HG03571 (cell line): ENCODE data around the gene PATJ.
"Not testable (repeated sequence)": the region's sequence is repeated elsewhere in the genome, so short reads cannot be mapped to it uniquely, and the experiment has no call there.

Experiments
- ATAC-seq: cut with Tn5 transposase; IDR thresholded peaks from one replicate; pipeline ENCODE4 v1.9.1; 2021; ENCODE audit not compliant: unreplicated experiment

PATJ gene

DNA sequence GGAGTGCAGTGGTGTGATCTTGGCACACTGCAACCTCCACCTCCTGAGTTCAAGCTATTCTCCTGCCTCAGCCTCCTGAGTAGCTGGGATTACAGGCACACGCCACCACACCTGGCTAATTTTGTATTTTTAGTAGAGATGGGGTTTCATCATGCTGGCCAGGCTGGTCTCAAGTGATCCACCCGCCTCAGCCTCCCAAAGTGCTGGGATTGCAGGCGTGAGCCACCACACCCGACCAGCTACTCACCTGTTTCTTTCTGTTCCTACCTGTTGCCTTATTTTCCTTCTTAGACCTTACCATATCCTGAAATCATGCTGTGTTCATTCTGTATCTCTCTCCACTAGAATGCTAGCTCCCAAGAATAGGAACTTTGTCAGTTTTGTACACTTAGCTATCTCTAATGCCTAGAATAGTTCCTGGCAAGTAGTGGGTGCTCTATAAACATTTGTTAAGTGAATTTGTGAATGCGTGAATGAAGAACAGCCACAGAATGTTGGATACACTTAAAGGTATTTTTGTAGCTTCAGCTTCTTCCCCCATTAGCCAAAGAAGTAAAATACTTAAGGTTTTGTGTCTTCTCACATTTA, 137.7 kb downstream of the PATJ start:
- ATAC-seq, result not testable (repeated sequence)

- ATAC-seq, result no peak
Measured at GRCh38 chr1:61887076-61887867, 145.0 kb downstream of the PATJ start.

GRCh38 chr1:61887931-61888564, 145.8 kb downstream of the PATJ start:
- ATAC-seq, result no peak

GRCh38 chr1:61888808-61889207, 146.5 kb downstream of the PATJ start:
- ATAC-seq, result no peak

DNA sequence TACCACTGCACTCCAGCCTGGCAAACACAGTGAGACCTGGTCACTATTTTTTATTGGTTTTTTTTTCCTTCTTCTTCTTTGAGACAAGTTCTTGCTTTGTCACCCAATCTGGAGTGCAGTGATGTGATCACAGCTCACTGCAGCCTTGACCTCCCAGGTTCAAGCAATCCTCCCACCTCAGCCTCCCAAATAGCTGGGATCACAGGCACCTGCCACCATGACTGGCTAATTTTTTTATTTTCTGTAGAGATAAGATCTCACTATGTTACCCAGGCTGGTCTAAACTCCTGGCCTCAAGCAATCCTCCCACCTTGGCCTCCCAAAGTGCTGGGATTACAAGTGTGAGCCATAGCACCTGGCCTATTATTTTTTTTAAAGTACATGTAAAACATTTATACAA, 148.2 kb downstream of the PATJ start:
- not testable (repeated sequence) for ATAC-seq

DNA sequence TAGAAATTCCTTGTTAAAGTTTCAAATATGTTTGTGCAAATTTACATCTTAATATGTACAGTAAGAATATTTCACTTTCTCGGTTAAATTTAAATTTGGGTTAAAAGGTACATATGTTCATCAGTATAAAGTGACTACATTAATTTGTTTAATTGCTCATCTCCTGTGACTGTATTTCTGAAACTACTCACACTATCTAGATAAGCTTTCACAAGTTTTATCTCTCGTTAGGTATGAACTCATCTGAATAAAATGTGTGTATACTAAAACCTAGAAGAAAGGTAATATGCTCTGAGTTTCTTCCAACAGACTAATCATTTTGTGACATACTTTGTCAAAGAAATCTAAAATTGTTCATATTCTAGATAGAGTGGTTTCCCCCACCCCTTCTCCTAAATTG, 150.7 kb downstream of the PATJ start:
- ATAC-seq, result no peak

GRCh38 chr1:61894296-61894695, 152.0 kb downstream of the PATJ start:
- not testable (repeated sequence) for ATAC-seq

- ATAC-seq, result no peak
Measured at GRCh38 chr1:61895175-61895574, 152.9 kb downstream of the PATJ start.

DNA sequence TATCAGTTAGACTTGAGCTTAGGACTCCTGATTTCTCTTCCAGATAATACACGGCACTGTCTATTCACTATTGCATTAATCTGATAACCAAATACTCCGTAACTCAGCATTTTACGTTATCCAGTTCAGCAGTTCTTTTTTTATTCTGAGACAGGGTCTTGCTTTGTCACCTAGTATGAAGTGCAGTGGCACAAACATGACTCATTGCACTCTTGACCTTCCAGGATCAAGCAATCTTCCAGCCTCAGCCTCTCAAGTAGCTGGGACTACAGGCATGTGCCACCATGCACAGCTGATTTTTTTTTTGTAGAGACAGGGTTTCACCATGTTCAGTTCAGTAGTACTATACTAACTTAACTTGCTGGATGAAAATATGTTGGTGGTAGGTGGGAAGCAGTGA, 156.4 kb downstream of the PATJ start:
- no peak for ATAC-seq

DNA sequence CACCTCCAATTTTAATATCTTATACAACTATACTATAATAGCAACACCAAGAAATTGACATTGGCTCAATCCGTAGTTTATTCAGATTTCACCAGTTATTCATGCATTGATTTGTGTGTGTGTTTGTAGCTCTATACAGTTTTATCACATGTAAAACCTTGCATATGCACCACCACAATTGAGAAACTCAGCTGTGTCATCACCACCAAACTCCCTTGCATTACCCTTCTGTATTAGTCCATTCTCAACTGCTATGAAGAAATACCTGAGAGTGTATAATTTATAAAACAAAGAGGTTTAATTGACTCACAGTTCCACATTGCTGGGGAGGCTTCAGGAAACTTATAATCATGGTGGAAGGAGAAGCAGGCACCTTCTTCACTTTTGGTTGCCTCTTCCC, 162.1 kb downstream of the PATJ start:
- no peak for ATAC-seq

DNA sequence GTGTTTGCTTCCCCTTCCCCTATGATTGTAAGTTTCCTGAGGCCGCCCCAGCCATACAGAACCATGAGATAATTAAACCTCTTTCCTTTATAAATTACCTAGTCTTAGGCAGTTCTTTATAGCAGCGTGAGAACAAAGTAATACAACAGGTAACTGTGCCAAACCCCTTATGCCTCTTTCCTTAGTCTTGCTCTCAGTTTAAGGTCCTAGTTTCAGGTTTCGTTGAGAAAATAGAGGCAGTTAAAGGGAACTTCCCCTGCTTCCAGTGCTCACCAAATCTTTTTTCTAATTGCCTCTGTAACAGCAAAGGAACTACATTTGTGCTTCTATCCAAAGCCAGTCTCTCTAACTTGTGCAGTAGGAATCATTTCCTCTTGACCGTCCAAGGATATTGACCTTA, 164.8 kb downstream of the PATJ start:
- ATAC-seq, result no peak

GRCh38 chr1:61910035-61910434, 167.8 kb downstream of the PATJ start:
- no peak for ATAC-seq

- no peak for ATAC-seq
Measured at GRCh38 chr1:61914823-61915482, 172.7 kb downstream of the PATJ start.

- ATAC-seq, result no peak
Measured at GRCh38 chr1:61921435-61921834, 179.2 kb downstream of the PATJ start.

- no peak for ATAC-seq
Measured at GRCh38 chr1:61922950-61923480, 180.7 kb downstream of the PATJ start.

DNA sequence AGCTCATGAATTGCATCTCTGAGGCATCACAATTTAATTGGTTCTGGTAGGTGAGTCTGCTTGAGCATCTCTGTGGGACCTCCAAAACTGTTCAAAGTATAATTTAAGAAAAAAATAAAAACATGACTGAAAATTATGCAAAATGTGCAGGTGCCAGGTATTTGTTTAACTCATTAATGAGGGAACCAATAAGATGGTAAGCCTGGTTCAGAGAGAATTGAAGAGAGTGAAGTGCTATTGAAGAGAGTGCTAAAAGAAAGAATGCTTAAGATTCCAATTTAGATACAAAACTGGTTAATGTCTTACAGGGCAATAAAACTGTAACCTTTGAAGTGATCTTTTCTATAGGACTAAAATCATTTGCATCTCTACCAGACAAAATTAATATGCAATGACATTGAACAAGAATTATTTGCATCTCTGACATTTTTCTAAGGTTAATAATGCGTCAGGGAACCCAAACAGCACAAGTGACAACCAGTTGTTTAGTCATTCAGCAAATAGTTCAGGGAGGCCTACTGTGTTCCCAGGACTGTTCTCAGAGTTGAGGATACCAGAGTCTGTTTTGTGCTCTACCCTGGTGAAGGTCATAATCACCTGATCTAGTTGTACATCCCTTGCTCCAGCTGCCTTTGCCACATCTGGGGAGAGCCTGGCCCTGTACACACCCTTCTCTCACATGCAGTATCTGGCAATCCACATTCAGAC, 183.5 kb downstream of the PATJ start:
- no peak for ATAC-seq

GRCh38 chr1:61926597-61926996, 184.3 kb downstream of the PATJ start:
- no peak for ATAC-seq

- no peak for ATAC-seq
Measured at GRCh38 chr1:61930116-61930645, 187.9 kb downstream of the PATJ start.

- ATAC-seq, result no peak
Measured at GRCh38 chr1:61931587-61932279, 189.5 kb downstream of the PATJ start.

- ATAC-seq, result no peak
Measured at GRCh38 chr1:61935516-61935915, 193.2 kb downstream of the PATJ start.
